Thyroid gland (tissue), 4 donors: Measurements from ENCODE around the gene RRP15. TPM values are rescaled to one million over a fixed set of nuclear protein-coding genes. Genes with fewer than 3 reads are reported as not detected.
"Not testable (repeated sequence)": the region's sequence is repeated elsewhere in the genome, so short reads cannot be mapped to it uniquely, and the experiment has no call there.

Experiments used
- DNase-seq, 2 donors: peaks; one replicate each; pipeline ENCODE4 v3.0.0-alpha.2; 2019
- H3K27ac ChIP-seq, 3 donors: fragments of 200-600 bp; sonication (generic); 1 replicate in 2 of 3; 2 replicates in 1 of 3; pipeline ENCODE4 v1.5.1; 2016 to 2019; ENCODE audit warnings: mild to moderate bottlenecking in 1 of 3, moderate library complexity in 1 of 3
- H3K27me3 ChIP-seq: fragments of 200-600 bp; sonication (generic); one replicate; pipeline ENCODE4 v1.5.1; 2019
- H3K36me3 ChIP-seq, 2 donors: fragments of 200-600 bp; sonication (generic); one replicate each; pipeline ENCODE4 v1.5.1; 2016 to 2019
- H3K4me1 ChIP-seq, 2 donors: fragments of 200-600 bp; sonication (generic); one replicate each; pipeline ENCODE4 v1.5.1; 2017 to 2019
- H3K4me3 ChIP-seq, 3 donors: fragments of 200-600 bp; sonication (generic); replicated peaks in 1 of 3; 1 replicate in 2 of 3; 2 replicates in 1 of 3; pipeline ENCODE4 v1.5.1; 2016; ENCODE audit warnings: mild to moderate bottlenecking in 1 of 3
- H3K9me3 ChIP-seq: fragments of 200-600 bp; sonication (generic); one replicate; pipeline ENCODE4 v1.5.1; 2017
- POLR2A ChIP-seq, 2 donors: fragments of 450-650 bp; IDR thresholded peaks; one replicate each; pipeline ENCODE4 v1.6.1; 2017; ENCODE audit warnings: antibody characterized with exemption in 2 of 2, mild to moderate bottlenecking in 2 of 2, moderate library complexity in 1 of 2
- WGBS, 2 donors: methylation state at CpG; one replicate each; pipeline ENCODE4 v1.1.5; 2017; 5-methylcytosine and 5-hydroxymethylcytosine counted together
- intact Hi-C: fragments of 100-400 bp; cut with DNase I; formaldehyde crosslinking; loops from one replicate; pipeline ENCODE4 v1.15.1; 2023
- total RNA-seq, 4 donors: library from RNA; depleted of rRNA; stranded (reverse); fragments of >200 nt; gene quantifications; one replicate each; pipeline ENCODE4 v1.2.3, GENCODE V29; 2016
- TF ChIP-seq, protein P1 (sequence below), 6 experiments: fragments of 200-600 bp in 3 of 6; fragments of 450-650 bp in 3 of 6; sonication (generic) in 3 of 6; IDR thresholded peaks; one replicate each; pipeline ENCODE4 v1.5.1; 2016 to 2019; ENCODE audit warnings: antibody characterized with exemption in 6 of 6, mild to moderate bottlenecking in 2 of 6, inconsistent platforms in 1 of 6, moderate library complexity in 1 of 6

Gene RRP15
- total RNA-seq, 4 donors from 2014 or later: 6.0 to 25.0 (median 9.2) TPM

DNA sequence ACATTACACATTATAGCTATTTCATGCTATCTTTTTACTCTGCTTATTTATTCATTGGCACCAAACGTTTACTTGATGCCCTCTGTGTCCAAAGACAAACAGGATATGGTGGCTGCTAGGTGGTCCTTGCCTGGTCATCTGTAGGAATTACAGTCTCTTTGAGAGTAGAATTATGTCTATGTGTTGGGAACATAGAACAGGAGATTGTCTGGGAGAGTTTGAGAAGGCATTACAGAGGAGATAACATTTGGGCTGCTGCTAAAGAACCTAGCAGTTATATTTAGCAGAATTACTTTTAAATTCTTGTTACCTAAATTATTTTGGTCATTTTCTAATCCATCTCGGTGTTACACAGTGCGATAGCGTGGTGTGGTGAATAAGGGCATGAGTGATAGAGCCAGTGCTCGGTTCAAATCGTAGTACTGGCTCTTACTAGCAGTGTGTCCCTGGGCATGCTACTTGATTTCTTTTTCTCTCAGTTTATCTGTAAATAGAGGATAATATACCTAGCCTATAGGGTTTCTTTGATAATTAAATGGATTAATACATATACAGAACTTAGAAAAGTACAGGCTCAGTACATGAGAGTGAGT is 20.5 kb downstream of the RRP15 start:
- no peak for TF ChIP-seq POLR2A (IDR thresholded peaks at IDR 0.05)
- TF ChIP-seq, protein P1, sequence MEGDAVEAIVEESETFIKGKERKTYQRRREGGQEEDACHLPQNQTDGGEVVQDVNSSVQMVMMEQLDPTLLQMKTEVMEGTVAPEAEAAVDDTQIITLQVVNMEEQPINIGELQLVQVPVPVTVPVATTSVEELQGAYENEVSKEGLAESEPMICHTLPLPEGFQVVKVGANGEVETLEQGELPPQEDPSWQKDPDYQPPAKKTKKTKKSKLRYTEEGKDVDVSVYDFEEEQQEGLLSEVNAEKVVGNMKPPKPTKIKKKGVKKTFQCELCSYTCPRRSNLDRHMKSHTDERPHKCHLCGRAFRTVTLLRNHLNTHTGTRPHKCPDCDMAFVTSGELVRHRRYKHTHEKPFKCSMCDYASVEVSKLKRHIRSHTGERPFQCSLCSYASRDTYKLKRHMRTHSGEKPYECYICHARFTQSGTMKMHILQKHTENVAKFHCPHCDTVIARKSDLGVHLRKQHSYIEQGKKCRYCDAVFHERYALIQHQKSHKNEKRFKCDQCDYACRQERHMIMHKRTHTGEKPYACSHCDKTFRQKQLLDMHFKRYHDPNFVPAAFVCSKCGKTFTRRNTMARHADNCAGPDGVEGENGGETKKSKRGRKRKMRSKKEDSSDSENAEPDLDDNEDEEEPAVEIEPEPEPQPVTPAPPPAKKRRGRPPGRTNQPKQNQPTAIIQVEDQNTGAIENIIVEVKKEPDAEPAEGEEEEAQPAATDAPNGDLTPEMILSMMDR (IDR thresholded peaks at IDR 0.05): no peak
- Histone ChIP-seq H3K27me3 (no peaks in the 10 kb centered on the region), H3K36me3 (no peaks in the 10 kb centered on the region), H3K4me3 (no peak overlapping the region), H3K27ac (no peak overlapping the region), H3K4me1 (no peaks in the 10 kb centered on the region), H3K9me3 (no peaks in the 10 kb centered on the region)
- WGBS, 2 donors: 92 to 96% methylated on average over 6 of the region's 6 CpGs
- intact Hi-C loops: no loop called here
- no peak for DNase-seq

GRCh38 chr1:218312509-218312908 is 27.4 kb downstream of the RRP15 start:
- no peaks in the 10 kb centered on the region for H3K36me3 ChIP-seq
- 89 to 92% methylated on average over 2 of the region's 2 CpGs for WGBS, 2 donors
- H3K9me3 ChIP-seq: no peaks in the 10 kb centered on the region
- H3K4me3 ChIP-seq: no peak overlapping the region
- H3K27ac ChIP-seq: no peak overlapping the region
- H3K27me3 ChIP-seq: no peaks in the 10 kb centered on the region
- no peaks in the 10 kb centered on the region for H3K4me1 ChIP-seq
- intact Hi-C loops: no loop called here
- no peak for DNase-seq
- no peak for TF ChIP-seq POLR2A (IDR thresholded peaks at IDR 0.05)
- TF ChIP-seq, protein P1 (IDR thresholded peaks at IDR 0.05): no peak

DNA sequence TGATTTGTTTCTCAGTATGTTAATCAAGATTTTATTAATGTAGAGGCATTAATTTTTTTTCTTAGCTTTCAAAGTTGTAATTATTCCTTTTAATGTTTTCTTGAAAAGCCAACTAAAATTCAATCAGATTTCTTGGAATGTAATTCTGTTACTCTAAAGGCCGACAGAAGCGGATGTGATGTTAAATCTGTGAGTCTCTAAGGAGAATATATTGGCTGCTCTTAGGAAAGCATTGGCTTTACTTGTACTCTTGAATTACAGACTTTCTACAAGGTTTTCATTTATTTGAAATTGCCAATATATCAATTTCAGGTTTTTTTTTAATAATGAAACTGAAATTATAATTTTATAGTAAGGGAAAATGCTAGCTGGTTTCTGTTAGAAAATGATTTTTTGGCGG is 29.2 kb downstream of the RRP15 start:
- intact Hi-C loops: no loop called here
- Histone ChIP-seq H3K36me3 (no peaks in the 10 kb centered on the region), H3K9me3 (no peaks in the 10 kb centered on the region), H3K27me3 (no peaks in the 10 kb centered on the region), H3K4me1 (no peaks in the 10 kb centered on the region), H3K4me3 (no peak overlapping the region), H3K27ac (no peak overlapping the region)
- no peak for TF ChIP-seq POLR2A (IDR thresholded peaks at IDR 0.05)
- TF ChIP-seq, protein P1 (IDR thresholded peaks at IDR 0.05): no peak
- DNase-seq: no peak
- 86 to 92% methylated on average over 3 of the region's 3 CpGs for WGBS, 2 donors

DNA sequence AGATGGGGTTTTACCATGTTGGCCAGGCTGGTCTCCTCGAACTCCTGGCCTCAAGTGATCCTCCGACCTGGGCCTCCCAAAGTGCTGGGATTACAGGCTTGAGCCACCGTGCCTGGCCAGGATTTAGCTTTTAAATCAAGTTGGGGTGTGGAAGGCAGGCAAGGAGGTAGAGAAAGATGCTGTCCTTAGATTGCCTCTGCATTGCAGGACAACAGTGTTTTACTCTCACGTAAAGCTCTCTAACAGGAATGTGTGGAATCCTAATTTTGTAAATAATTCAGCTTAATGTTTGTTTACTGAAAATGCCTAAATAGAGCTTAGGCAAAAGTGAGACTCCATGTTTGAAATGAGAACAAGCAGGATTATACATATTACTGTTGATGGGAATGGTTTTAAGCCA is 30.5 kb downstream of the RRP15 start:
- H3K36me3 ChIP-seq: no peaks in the 10 kb centered on the region
- H3K9me3 ChIP-seq: no peaks in the 10 kb centered on the region
- no peak overlapping the region for H3K4me3 ChIP-seq
- intact Hi-C loops: no loop called here
- no peaks in the 10 kb centered on the region for H3K27me3 ChIP-seq
- no peaks in the 10 kb centered on the region for H3K4me1 ChIP-seq
- H3K27ac ChIP-seq: no peak overlapping the region
- TF ChIP-seq, protein P1 (IDR thresholded peaks at IDR 0.05): no peak
- WGBS, 2 donors: 92 to 96% methylated on average over 4 of the region's 4 CpGs
- DNase-seq: no peak

DNA sequence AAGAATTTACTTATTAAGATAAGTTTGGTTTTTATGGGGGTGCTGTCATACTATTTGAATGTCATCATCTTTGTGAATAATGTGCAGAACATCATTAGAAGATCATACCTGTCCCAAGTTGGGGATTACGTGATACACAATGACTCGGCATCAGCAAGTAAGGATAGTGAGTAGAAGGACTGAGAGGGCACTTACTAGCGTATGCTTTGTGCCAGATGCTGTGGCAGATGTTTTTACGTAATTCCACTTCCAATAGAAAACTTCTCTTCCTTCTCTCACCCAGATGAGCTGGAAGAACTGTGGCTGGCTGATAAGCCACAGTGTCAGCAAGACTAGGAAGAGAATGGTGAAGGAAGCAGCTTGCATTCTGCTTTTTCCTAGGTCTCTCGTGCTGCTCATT is 32.0 kb downstream of the RRP15 start:
- Histone ChIP-seq H3K27ac (no peak overlapping the region), H3K4me1 (no peaks in the 10 kb centered on the region), H3K9me3 (no peaks in the 10 kb centered on the region), H3K36me3 (no peaks in the 10 kb centered on the region), H3K4me3 (no peak overlapping the region), H3K27me3 (no peaks in the 10 kb centered on the region)
- WGBS, 2 donors: 93 to 96% methylated on average over 5 of the region's 5 CpGs
- TF ChIP-seq POLR2A (IDR thresholded peaks at IDR 0.05): no peak
- TF ChIP-seq, protein P1 (IDR thresholded peaks at IDR 0.05): no peak
- no peak for DNase-seq
- intact Hi-C loops: no loop called here

DNA sequence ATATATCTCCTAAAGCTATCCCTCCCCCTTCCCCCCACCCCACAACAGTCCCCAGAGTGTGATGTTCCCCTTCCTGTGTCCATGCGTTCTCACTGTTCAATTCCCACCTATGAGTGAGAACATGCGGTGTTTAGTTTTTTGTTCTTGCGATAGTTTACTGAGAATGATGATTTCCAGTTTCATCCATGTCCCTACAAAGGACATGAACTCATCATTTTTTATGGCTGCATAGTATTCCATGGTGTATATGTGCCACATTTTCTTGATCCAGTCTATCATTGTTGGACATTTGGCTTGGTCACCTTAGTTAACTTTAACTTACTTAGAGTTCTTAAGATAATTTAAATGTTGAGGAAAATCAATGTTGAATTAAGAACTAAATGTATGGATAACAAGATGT is 35.1 kb downstream of the RRP15 start:
- intact Hi-C loops, H3K27ac ChIP-seq, H3K27me3 ChIP-seq, H3K9me3 ChIP-seq, H3K4me3 ChIP-seq, H3K4me1 ChIP-seq, DNase-seq, H3K36me3 ChIP-seq: not testable (repeated sequence)
- 97 to 100% methylated on average over 3 of the region's 3 CpGs for WGBS, 2 donors
